Stimulated activated CD8-positive, alpha-beta memory T cell treated with anti-CD3 and anti-CD28 coated beads, Interleukin-4, amount 100 ng/mL, for 1 hour (primary cell): Measurements from ENCODE around the gene OR2D3.
"Not testable (repeated sequence)": the region's sequence is repeated elsewhere in the genome, so short reads cannot be mapped to it uniquely, and the experiment has no call there.

ENCODE experiments used
- DNase-seq, 2 donors: peaks; one replicate each; pipeline ENCODE4 v3.0.0-alpha.2; 2020; ENCODE audit warnings: low read depth in 2 of 2, low spot score in 1 of 2

OR2D3 gene

DNA sequence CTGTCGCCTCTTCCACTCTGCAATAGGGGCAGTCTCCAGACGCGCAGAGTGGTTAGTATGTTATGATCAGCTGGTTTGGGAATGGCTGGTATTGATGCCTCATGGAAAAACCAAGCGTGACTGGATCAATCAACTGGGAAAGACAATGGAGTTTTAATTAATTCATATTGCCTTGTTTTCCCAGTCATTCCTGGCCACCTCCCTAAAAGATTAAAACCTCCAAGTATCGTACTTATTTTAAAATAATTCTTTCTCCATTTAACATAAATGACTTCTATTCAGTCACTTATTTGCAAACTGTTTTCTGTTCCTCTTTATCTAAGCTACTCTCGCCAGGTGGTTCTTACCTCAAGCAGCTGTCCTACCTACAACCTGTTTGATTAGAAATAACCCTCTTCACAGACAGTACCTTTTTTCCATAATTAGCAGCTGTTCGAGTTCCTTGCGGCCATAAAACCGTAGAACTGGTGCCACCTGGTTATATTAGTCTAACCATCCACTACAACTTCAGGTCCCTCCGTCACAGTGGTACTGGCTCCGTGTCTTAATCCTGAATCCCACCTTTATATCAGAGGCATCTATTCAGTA lies 6.3 kb downstream of the OR2D3 start:
- no peak for DNase-seq

DNA sequence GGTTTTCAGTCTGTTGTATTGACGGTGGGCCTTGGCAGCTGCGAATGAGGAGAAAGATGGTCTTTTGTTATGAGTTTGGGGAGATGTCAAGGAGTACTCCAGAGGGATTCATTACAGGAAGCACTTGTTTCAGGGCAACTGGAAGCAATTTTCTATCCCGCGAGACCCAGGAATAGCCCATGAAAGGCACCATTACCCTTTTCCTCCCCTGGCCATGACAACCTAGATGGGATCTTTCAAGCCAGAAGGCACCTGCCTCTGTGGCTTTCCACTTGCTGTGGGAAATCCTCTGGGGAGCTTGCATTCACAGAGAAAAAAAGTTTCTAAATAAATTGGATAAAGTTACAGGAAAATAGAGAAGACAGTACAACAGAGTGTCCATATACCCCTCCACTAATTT lies 8.1 kb downstream of the OR2D3 start:
- DNase-seq, result no peak

- no peak for DNase-seq
These were observed 10.4 kb downstream of the OR2D3 start for GRCh38 chr11:6931146-6931713.

GRCh38 chr11:6932145-6932544 lies 11.3 kb downstream of the OR2D3 start:
- DNase-seq, result no peak

DNA sequence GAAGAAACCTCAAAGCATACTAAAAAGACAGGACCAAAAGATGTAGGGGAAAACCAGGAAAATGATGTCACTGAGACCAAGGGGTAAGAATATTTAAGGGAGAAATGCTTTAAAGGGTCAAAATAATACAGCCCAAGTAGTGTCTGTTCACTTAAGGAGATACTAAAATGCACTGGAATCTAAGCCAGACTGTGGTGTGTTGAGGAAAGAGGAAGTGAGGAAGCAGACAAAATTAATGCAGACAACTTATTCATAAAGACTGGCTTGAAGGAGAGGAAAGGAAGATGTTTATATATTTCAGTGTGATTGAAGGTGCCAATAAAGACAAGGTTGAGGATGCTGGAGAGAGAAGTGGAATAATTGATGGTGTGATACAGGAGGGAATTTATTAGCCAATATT lies 21.2 kb downstream of the OR2D3 start:
- no peak for DNase-seq

GRCh38 chr11:6943131-6943530 lies 22.3 kb downstream of the OR2D3 start:
- DNase-seq, result no peak

DNA sequence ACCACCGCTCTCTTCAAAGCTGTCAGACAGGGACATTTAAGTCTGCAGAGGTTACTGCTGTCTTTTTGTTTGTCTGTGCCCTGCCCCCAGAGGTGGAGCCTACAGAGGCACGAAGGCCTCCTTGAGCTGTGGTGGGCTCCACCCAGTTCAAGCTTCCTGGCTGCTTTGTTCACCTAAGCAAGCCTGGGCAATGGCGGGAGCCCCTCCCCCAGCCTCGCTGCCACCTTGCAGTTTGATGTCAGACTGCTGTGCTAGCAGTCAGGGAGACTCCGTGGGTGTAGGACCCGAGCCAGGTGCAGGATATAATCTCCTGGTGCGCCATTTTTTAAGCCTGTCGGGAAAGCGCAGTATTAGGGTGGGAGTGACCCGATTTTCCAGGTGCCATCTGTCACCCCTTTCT lies 33.4 kb downstream of the OR2D3 start:
- DNase-seq, result not testable (repeated sequence)

- no peak for DNase-seq
These were observed 41.3 kb downstream of the OR2D3 start for GRCh38 chr11:6962141-6962540.

DNA sequence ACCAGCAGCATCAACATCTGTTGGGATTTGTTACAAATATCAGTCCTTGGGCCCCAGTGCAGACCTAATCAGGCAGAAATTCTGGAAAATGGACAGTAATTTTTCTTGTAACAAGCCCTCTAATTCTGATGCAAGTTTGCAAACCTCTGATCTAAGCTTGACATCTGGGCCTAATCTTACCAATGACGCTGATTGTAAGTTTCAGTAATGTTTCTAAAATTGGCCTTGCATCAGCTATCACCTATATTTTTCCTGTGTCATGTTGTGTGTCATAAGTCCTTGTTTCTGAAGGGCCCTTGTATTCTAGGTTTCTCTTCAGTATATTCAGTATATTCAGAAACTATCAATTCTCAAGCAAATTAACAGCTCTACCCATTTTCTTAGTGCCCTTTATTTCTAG lies 41.9 kb downstream of the OR2D3 start:
- DNase-seq, result no peak

DNA sequence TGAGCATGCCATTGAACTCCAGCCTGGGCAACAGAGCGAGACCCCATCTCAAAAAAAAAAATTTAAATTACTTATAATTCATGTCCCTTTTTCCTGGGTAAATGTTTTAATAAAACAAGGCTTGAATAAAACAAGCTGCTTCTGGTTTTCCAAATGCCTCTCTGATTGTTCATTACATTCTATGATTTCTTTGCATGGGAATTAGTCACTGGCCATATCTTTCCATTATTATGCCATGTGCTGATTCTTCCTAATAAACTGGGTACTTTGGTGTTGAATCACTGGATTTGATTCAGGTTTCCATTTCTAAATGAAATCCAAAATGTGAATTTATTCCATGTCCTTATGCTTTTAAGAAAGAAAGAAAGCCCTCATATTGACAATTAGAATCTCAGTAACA lies 48.0 kb downstream of the OR2D3 start:
- no peak for DNase-seq

DNA sequence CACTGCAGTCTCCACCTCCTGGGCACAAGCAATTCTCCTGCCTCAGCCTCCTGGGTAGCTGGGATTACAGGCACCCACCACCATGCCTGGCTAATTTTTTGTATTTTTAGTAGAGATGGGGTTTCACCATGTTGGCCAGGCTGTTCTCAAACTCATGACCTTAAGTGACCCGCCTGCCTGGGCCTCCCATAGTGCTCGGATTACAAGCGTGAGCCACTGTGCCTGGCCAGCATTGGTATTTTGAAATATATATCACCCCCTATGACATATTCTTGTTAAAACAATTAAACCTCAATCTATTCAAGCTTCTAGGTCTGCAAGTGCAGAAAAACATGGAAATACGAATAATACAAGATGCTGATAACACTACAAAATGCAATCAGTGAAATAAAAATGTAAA lies 49.1 kb downstream of the OR2D3 start:
- DNase-seq, result not testable (repeated sequence)
